ENCODE measurements around the gene KANK4. TPM values are rescaled to one million over a fixed set of nuclear protein-coding genes. Genes with fewer than 3 reads are reported as not detected.
"Not testable (repeated sequence)": the region's sequence is repeated elsewhere in the genome, so short reads cannot be mapped to it uniquely, and the experiment has no call there.

KANK4 gene
- total RNA-seq, 2 experiments from 2014 or later, result not detected

DNA sequence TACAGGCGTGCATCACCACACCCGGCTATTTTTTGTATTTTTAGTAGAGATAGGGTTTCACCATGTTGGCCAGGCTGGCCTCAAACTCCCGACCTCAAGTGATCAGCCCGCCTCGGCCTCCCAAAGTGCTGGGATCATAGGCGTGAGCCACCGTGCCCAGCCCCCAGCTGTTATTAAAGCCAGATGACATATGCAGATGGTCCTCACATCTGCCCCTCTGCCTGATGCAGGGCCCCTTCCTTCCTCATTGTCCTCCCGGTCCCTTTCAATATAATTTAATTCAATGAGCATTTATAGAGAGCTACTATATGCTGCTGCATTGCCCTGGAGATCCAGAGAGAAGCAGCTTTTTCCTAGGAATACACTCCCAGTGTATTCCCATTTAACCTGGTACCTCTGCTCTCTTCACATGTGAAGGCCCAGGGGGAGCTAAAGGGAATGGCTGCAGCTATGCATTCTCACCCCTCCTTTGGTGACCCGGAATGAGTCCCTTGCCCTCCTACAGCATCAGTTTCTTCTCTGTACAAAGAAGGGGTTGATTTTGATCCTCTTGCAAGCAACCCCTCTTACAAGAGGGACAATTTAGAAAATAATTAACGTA lies 69.0 kb downstream of the KANK4 start:
- no peaks in the 10 kb centered on the region for H3K79me2 ChIP-seq (ENCODE audit: insufficient read depth, low read depth, low read length)
- no peak overlapping the region for H3K4me2 ChIP-seq (ENCODE audit: low read length)
- no TSS peak for BruUV-seq (replicated peaks)
- no peak overlapping the region for H3K4me3 ChIP-seq (ENCODE audit: low read depth, low read length, poor library complexity, severe bottlenecking)
- no peaks in the 10 kb centered on the region for H3K9me3 ChIP-seq (ENCODE audit: low read length)
- no peaks in the 10 kb centered on the region for H4K20me1 ChIP-seq (ENCODE audit: insufficient read depth, low read length)
- no peaks in the 10 kb centered on the region for H3K9me2 ChIP-seq (ENCODE audit: insufficient read depth, low read length)
- POLR2A ChIA-PET, result interaction anchor here (0.8 to 0.9 kb wide), 2 partner anchors 21 to 44 kb away, joined by 3 read pairs; no protein-coding TSS in a partner anchor
- CTCF ChIA-PET (ENCODE audit: unreplicated experiment), result no interaction called here
- H2AFZ ChIP-seq (ENCODE audit: low read length), result no peak overlapping the region
- H3K36me3 ChIP-seq (ENCODE audit: insufficient read depth, low read length), result no peaks in the 10 kb centered on the region
- DNase-seq (ENCODE audit: low spot score), result no peak
- TF ChIP-seq, protein P1, sequence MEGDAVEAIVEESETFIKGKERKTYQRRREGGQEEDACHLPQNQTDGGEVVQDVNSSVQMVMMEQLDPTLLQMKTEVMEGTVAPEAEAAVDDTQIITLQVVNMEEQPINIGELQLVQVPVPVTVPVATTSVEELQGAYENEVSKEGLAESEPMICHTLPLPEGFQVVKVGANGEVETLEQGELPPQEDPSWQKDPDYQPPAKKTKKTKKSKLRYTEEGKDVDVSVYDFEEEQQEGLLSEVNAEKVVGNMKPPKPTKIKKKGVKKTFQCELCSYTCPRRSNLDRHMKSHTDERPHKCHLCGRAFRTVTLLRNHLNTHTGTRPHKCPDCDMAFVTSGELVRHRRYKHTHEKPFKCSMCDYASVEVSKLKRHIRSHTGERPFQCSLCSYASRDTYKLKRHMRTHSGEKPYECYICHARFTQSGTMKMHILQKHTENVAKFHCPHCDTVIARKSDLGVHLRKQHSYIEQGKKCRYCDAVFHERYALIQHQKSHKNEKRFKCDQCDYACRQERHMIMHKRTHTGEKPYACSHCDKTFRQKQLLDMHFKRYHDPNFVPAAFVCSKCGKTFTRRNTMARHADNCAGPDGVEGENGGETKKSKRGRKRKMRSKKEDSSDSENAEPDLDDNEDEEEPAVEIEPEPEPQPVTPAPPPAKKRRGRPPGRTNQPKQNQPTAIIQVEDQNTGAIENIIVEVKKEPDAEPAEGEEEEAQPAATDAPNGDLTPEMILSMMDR (conservative IDR thresholded peaks at IDR 0.05; ENCODE audit: low read length), result no peak
- no peak for TF ChIP-seq EZH2phosphoT487 (IDR thresholded peaks at IDR 0.05; ENCODE audit: borderline replicate concordance, low read depth, low read length)
- H3K27ac ChIP-seq (ENCODE audit: low read depth, low read length, poor library complexity, severe bottlenecking), result no peak overlapping the region
- H3K4me1 ChIP-seq (ENCODE audit: insufficient read depth, low read length, poor library complexity, severe bottlenecking), result no peaks in the 10 kb centered on the region
- intact Hi-C loops (cut with micrococcal nuclease; ENCODE audit: unreplicated experiment), result no loop called here

DNA sequence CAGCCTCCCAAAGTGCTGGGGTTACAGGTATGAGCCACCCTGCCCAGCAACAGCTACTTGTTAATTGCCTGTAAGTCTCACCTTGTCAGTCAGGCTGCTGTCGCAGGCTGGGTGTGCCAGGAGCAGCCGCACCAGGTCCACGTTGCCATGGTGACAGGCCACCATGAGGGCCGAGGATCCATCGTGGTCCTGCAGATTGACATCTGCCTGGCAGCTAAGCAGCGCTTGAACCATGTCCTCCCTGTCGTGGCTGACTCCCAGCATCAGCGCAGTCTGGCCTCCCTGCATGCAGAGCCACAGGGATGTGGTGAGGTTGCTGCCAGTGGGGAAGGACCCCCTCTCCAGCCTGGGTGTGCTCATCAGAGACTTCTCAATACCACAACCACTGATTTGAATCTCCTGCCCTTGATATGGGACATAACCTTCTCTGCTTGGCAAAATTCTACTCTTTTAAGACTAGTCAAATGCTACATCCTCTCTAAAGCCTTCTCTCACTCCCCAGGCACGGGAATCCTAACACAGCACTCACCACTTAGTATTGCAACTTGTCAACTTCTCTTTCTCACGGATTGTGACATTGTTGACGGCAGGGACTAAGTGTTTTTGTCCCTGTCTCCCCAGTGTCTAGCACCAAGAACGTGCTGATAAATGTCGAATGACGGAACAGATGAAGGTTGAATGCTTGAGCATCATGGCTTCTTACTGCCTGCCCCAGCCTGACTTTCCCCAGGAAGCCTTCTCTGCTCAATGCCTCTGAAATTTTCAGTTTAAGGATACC lies 71.7 kb downstream of the KANK4 start:
- TF ChIP-seq, protein P1 (conservative IDR thresholded peaks at IDR 0.05; ENCODE audit: low read length), result no peak
- TF ChIP-seq EZH2phosphoT487 (IDR thresholded peaks at IDR 0.05; ENCODE audit: borderline replicate concordance, low read depth, low read length), result no peak
- BruUV-seq (replicated peaks), result no TSS peak
- intact Hi-C loops (cut with micrococcal nuclease; ENCODE audit: unreplicated experiment), result no loop called here
- no peak overlapping the region for H2AFZ ChIP-seq (ENCODE audit: low read length)
- H4K20me1 ChIP-seq (ENCODE audit: insufficient read depth, low read length), result no peaks in the 10 kb centered on the region
- H3K9me2 ChIP-seq (ENCODE audit: insufficient read depth, low read length), result no peaks in the 10 kb centered on the region
- H3K4me1 ChIP-seq (ENCODE audit: insufficient read depth, low read length, poor library complexity, severe bottlenecking), result no peaks in the 10 kb centered on the region
- no peaks in the 10 kb centered on the region for H3K9me3 ChIP-seq (ENCODE audit: low read length)
- ChIA-PET POLR2A (no interaction called here), CTCF (ENCODE audit: unreplicated experiment) (no interaction called here)
- H3K4me2 ChIP-seq (ENCODE audit: low read length), result no peak overlapping the region
- H3K27ac ChIP-seq (ENCODE audit: low read depth, low read length, poor library complexity, severe bottlenecking), result no peak overlapping the region
- no peaks in the 10 kb centered on the region for H3K36me3 ChIP-seq (ENCODE audit: insufficient read depth, low read length)
- H3K79me2 ChIP-seq (ENCODE audit: insufficient read depth, low read depth, low read length), result no peaks in the 10 kb centered on the region
- DNase-seq (ENCODE audit: low spot score), result no peak
- H3K4me3 ChIP-seq (ENCODE audit: low read depth, low read length, poor library complexity, severe bottlenecking), result no peak overlapping the region

DNA sequence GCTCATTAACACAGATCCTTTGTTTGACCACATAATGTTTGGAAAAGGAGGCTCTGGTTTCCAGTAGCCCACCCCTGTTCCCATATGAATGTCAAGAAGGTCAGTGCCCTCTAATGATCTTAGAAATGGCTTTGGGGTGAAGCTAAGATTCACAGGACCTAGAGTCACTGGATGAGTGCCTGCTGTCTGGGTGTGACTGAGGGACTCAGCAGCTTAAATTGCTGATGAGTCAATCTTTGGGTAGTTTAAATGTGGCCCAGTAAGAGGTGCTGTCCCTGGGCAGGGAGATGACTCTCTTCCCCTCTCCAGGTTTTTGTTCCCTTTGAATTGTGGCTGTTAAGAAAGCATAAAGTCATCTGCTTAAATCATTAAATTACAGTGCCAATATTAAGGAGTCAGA lies 74.0 kb downstream of the KANK4 start:
- H3K4me3 ChIP-seq (ENCODE audit: low read depth, low read length, poor library complexity, severe bottlenecking), result no peak overlapping the region

DNA sequence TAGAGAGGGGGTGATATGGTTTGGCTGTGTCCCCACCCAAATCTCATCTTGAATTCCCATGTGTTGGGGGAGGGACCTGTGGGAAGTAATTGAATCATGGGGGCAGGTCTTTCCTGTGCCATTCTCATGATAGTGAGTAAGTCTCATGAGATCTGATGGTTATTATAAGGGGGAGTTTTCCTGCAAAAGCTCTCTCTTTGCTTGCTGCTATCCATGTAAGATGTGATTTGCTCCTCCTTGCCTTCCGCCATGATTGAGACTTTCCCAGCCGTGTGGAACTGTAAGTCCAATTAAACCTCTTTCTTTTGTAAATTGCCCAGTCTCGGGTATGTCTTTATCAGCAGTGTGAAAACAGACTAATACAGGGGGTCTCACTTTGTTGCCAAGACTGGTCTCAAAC lies 74.9 kb downstream of the KANK4 start:
- DNase-seq (ENCODE audit: low spot score); H3K79me2 ChIP-seq (ENCODE audit: insufficient read depth, low read depth, low read length); H3K4me1 ChIP-seq (ENCODE audit: insufficient read depth, low read length, poor library complexity, severe bottlenecking); H2AFZ ChIP-seq (ENCODE audit: low read length); H3K36me3 ChIP-seq (ENCODE audit: insufficient read depth, low read length); H4K20me1 ChIP-seq (ENCODE audit: insufficient read depth, low read length); CTCF ChIA-PET (ENCODE audit: unreplicated experiment); H3K27ac ChIP-seq (ENCODE audit: low read depth, low read length, poor library complexity, severe bottlenecking); H3K4me2 ChIP-seq (ENCODE audit: low read length); H3K9me3 ChIP-seq (ENCODE audit: low read length); H3K4me3 ChIP-seq (ENCODE audit: low read depth, low read length, poor library complexity, severe bottlenecking); intact Hi-C loops (cut with micrococcal nuclease; ENCODE audit: unreplicated experiment); H3K9me2 ChIP-seq (ENCODE audit: insufficient read depth, low read length); BruUV-seq (replicated peaks): not testable (repeated sequence)
- POLR2A ChIA-PET, result interaction anchor here (0.5 kb wide), 1 partner anchor 11 kb away, joined by 3 read pairs; no protein-coding TSS in a partner anchor

More for the DNA sequence above, 74.0 kb downstream of the KANK4 start:
- intact Hi-C loops (cut with micrococcal nuclease; ENCODE audit: unreplicated experiment), result no loop called here
- no TSS peak for BruUV-seq (replicated peaks)
- ChIA-PET CTCF (ENCODE audit: unreplicated experiment) (no interaction called here), POLR2A (no interaction called here)
- no peaks in the 10 kb centered on the region for H3K36me3 ChIP-seq (ENCODE audit: insufficient read depth, low read length)
- no peaks in the 10 kb centered on the region for H3K9me2 ChIP-seq (ENCODE audit: insufficient read depth, low read length)
- H4K20me1 ChIP-seq (ENCODE audit: insufficient read depth, low read length), result no peaks in the 10 kb centered on the region
- DNase-seq (ENCODE audit: low spot score), result no peak
- H3K4me2 ChIP-seq (ENCODE audit: low read length), result no peak overlapping the region
- H3K27ac ChIP-seq (ENCODE audit: low read depth, low read length, poor library complexity, severe bottlenecking), result no peak overlapping the region
- no peaks in the 10 kb centered on the region for H3K4me1 ChIP-seq (ENCODE audit: insufficient read depth, low read length, poor library complexity, severe bottlenecking)
- H2AFZ ChIP-seq (ENCODE audit: low read length), result no peak overlapping the region
- H3K79me2 ChIP-seq (ENCODE audit: insufficient read depth, low read depth, low read length), result no peaks in the 10 kb centered on the region
- H3K9me3 ChIP-seq (ENCODE audit: low read length), result no peaks in the 10 kb centered on the region
- TF ChIP-seq, protein P1 (conservative IDR thresholded peaks at IDR 0.05; ENCODE audit: low read length), result no peak
- no peak for TF ChIP-seq EZH2phosphoT487 (IDR thresholded peaks at IDR 0.05; ENCODE audit: borderline replicate concordance, low read depth, low read length)
